GM21367 (cell line): ENCODE results near the gene ASPDH.

Source experiments
- ATAC-seq: cut with Tn5 transposase; IDR thresholded peaks from one replicate; pipeline ENCODE4 v1.9.1; 2021; ENCODE audit not compliant: unreplicated experiment

The ASPDH gene

DNA sequence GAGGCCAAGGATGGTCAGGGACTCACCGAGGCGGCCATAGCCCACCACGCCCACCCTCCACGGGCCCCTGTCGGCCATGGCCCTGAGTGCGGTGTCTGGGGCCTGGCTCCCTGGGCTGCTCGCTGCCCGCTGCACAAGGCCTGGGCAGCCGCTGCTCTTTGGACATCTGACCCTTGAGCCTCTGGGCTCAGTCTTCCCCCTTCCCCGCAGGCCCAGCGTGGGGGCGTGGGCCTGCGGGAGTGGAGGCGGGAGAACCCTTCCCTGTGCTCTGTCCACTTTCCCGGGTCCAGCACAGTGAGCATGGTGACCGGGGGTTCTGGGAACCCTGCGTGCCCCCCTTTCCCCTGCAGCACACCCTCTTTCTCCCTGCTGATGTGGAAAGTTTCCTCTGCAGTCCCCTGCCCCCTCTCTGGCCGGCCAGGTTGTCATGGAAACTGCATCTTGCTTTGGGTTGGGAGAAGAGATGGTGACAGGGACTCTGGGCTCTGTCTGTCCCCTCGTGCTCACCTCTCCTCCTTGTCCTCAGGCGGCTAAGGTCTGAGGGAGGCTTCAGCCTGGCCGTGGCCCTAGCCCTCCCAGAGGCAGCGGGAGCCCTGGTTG, at the start of gene ASPDH:
TSS of gene ASPDH (minus strand) at position 168 of the 600 bp plus-strand sequence. CDS start at position 78, 90 bp downstream.
- ATAC-seq, result no peak

DNA sequence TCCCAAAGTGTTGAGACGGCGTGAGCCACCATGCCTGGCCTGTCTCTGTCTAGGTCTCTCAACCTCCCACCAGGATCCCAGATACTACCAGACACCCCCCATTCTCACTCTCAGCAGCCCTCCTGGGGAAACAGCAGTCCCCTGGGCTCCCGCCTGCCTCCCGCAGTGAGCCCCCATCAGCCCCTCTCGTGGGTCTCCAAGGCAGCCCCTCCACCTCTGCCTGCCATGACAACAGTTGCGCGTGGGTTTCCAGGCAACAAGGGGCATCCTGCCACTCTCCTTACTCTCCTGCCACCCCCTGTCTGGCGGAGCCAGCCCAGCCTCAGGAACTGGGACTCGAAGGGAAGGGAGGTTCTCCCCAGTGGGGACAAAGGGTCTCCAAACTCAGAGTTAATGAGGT, 49.3 kb upstream of the ASPDH start:
- ATAC-seq, result no peak

DNA sequence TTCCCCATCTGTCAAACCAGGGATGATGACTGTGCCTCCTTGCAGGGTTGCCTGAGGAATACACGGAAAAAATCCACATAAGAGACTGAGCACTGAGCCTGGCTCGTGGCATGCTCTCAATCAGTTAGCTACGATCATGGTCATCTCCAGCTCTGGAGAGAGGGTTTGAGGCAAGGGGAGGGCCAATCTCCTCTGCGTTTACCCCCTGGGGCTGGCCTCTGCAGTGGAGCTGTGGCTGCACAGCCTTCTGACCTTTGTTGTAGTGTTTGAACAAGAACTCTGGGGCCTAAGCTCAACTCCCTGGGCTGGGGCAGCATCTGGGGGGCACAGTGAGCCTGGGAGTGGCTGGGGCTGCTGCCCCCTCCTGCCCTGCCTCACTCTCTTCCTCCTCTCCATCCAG, 48.6 kb upstream of the ASPDH start:
- no peak for ATAC-seq

DNA sequence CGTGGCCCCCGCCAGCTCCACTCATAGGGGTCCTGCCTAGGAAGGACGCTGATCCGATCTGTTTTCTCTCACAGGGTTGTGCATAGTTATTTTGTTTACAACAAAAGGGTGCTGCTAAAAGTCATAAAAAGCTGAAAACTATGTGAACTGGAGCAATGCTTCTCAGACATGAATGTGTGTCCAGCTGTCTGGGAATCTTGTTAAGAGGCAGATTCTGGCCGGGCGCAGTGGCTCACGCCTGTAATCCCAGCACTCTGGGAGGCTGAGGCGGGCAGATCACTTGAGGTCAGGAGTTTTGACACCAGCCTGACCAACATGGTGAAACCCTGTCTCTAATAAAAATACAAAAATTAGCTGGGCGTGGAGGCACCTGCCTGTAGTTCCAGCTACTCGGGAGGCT, 45.9 kb upstream of the ASPDH start:
- ATAC-seq, result no peak

DNA sequence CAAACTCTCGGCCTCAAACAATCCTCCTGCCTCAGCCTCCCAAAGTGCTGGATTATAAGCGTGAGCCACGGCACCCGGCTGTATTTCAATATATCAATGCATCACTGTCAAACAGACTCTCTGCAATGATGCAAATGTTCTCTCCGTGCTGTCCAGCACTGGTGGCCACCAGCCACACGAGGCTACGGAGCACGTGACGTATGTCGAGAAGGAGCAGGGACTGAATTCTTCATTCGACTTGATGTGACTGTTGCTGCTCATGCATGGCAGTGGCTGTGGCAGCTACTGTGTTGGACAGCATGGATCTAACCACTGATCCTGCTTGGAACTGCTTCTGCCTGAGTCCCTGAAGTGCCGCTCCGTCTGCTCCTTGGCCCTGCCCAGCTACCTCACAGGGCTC, 44.7 kb upstream of the ASPDH start:
- no peak for ATAC-seq

DNA sequence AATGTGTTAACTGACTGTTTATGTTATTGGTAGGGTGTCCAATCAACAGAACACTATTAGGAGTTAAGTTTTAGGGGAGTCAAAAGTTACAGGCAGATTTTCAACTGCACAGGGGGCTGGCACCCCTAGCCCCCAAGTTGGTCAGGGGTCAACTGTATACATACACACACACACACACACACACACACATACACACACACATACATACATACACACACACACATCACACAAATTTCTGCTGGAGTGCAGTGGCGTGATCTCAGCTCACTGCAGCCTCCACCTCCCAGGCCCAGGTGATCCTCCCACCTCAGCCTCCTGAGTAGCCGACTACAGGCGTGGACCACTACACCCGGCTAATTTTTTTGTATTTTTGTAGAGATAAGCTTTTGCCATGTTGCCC, 44.3 kb upstream of the ASPDH start:
- no peak for ATAC-seq

DNA sequence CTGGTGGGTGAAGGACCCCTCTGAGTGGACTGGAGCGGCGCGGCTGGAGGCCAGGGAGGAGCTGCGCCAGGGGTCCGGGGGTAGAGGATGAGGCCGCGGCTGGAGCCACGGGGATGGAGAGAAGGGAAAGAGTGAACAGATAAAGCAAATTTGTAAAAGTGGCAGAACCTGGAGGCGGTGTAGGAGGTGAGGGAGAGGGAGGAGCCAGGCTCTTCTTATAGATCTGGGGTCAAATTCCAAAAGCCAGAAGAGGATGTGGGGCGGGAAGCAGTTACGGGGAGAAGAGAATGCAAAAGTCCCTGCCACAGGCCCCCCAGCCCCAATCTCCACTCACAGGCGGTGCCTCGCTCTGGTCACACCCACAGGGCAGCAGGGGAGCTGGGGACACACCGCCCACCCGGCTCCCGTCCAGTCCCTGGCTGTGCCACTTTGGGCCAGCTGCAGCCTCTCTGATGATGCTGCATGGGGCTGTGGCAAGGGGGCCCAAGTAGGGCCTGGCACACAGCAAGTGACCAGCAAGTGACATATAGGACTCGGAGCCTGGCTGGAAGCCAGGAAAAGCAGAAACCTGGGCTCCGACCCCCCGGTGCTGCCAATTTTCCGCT, 43.4 kb upstream of the ASPDH start:
- ATAC-seq, result no peak

DNA sequence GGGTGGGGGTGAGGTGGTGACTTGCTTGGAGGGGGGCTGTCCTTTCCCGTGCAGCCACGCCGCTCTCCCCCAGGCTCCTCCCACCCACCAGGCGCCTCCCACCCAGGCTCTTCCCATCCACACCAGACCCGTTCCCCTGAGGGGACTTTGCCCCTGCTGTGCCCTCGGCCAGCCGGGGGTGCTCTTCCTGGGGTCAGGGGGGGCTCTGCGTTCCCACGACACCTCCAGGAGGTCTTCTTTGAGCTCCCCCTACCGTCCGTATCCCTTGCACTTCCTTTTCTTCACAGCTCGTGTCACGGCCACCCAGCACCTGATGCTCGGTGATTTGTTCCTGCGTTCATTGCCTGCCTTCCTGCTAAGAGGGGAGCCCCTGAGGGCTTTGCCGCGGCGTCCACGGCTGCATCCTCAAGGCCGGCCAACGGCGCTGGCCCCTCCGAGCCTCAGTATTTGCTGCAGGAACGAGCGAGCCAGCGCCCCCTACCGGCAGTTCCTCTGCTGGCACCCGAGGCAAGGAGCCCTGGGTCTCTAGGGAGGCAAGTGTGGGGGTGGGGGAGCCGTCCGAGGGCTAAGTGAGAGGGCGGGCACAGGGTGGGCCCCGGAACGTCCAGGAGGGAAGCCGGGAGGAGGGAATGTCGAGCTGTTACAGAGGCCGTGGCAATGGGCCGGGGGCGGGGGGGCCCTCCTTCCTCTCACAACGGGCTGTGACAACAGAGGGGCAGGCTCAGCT, 42.7 kb upstream of the ASPDH start:
- no peak for ATAC-seq

DNA sequence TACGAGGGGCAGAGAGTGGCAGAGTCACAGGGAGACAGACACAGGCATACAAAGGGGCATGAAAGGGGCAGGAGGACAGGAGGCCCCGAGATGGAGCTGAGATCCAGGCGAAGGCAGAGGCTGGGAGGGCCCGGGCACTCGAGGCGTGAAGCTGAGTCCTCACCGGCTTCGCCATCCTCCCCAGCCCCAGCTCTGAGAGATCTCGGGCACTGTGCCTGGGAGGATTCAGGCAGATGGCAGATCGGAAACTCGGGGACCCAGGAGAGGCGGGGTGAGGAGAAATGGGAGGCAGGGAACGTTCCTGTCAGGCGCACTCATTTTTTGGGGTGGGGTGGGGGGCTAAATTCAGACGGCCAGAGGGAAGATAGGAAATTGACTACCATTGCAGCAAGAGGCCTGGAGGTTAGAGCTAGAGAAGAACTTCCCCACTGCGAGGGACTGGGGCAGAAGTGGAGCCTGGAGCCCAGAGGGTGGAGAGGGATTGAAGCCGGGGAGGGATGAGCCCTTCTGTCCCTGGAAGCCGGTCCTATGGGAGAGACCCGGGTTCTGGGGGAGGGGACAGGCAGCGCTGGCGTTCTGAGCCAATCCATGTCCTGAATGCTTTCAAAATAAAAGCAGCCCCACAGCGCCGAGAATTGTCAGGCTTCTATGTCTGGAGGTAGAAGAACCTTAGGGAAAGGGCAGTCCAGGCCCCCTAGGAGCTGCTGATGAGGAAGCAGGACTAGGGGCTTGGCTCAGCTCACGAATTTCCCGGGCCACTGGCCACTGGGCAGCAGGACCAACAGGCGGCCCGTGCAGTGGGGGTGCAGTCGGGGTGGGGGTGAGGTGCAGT, 42.0 kb upstream of the ASPDH start:
- no peak for ATAC-seq

DNA sequence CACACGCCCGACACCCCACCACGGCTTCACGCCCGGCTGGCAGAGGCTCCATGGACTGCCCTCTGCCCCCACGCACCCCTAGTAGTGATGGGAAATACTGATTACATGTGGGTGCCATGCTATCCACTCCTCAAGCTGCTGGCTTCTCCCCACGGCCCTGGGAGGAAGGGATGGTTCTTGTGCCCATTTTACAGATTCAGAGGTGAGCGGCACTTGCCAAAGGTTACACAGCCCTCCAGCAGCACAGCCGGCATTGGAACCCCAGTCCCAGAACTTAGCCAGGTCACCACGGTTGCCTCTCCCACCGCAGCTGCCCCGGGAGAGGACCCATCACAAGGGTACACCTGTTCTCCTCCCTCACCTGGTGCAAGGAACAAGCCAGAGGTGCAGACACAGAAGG, 41.3 kb upstream of the ASPDH start:
- no peak for ATAC-seq

DNA sequence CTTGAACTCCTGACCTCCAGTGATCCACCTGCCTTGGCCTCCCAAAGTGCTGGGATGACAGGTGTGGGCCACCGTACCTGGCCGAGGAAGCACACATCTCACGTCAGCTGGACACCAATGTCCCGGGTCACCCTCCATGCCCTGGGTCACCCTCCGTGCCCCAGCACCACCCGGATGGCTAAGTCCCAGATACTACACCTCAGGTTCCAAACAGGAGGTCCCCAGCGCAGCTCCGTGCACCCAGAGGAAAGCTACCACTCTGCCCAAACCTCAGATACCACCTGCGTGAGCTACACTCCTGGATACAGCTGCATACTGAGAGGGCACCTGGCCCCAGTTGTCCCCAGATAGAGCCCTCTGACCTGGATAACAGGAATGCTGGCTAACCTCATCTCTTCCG, 40.5 kb upstream of the ASPDH start:
- ATAC-seq, result no peak

DNA sequence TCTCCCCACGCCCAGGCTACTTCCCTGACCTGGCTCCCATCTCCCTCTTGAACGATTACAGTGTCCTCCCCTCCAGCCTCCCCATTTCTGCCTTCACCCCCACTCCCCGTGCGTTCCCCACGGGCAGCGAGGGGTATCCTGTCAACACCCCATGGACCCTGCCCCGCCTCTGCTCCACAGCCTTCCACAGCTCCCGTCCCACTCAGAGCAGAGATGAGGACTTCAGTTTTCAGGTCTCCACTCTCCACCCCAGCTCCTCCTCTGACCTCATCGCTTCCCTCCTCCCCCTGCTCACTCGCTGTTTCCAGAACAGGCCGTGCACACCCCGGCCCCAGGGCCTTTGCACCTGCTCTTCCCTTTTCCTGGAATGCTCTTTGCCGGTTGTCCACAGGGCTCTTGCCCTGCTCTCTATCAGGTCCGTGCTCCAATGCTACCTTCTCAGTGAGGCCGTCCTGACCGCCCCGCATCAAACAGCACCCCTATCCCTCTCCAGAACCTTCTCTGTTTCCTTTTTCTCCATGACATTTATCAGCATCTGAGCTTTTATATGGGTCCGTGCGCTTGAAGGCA, 39.5 kb upstream of the ASPDH start:
- ATAC-seq, result no peak

DNA sequence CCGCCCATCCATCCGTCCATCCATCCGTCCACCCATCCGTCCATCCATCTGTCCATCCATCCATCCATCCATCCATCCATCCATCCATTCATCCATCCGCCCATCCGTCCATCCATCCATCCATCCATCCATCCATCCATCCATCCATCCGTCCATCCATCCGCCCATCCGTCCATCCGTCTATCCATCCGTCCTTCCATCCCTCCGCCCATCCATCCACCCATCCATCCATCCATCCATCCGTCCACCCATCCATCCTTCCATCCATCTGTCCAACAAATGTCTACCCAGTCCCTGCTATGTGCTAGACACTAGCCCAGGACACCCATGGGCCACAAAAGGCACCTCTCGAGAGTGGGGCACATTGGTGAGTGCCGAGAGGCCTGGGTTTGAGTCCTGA, 38.8 kb upstream of the ASPDH start:
- no peak for ATAC-seq

DNA sequence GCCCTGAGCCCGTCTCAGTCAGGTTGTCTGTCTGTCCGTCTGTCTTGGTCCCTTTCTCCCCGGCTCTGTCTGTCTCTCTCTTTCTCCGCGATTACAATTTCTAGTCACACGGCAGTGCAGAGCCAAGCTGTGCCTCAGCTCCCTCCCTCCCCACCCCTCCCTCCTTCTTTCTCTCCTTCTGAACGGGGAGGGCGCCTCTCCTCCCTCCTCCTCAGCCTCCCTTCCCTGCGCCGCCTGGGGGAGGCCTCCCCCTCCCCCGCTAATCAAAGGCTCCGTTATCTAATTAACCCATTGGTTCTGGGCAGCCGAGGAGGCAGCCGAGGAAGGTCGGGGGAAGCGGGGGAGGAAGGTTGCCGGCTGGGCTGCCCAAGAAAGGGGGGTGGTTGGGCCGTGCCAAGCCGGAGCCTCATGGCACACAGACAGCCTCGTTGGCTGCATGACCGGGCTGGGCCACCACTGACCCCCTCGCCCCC, 38.0 kb upstream of the ASPDH start:
- no peak for ATAC-seq

DNA sequence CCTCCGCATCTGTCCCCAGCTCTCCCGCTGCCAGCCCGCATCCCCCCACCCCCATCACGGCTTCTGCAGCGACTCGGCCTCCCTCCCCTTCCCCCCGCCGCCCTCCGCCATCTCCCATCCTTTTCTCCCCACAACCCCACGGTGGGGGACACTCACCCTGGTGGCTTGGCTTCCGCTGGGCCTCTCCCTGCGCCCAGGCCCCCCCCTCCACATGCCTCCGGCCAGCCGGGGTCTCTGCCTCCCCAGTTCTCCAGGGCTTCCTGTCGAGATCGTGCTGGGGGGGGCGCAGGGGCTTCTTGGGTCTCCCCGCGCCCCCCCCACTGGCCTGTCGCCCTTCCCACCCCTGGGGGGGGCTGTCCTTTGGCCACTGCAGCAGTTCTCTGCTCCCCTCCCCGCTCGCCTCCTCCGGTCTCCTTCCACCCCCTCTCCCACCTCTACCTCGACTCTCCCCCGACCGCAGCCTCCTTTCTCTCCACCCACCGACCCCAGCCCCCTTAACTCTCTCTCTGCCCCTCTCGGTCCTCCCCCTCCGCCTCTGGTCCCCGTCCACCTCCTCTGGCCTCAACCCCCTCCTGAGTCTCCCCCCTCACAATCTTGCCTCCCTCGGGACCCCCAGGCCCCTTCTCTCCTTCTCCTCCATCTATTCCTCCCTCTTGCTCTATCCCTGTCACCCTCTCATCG, 37.5 kb upstream of the ASPDH start:
- no peak for ATAC-seq

DNA sequence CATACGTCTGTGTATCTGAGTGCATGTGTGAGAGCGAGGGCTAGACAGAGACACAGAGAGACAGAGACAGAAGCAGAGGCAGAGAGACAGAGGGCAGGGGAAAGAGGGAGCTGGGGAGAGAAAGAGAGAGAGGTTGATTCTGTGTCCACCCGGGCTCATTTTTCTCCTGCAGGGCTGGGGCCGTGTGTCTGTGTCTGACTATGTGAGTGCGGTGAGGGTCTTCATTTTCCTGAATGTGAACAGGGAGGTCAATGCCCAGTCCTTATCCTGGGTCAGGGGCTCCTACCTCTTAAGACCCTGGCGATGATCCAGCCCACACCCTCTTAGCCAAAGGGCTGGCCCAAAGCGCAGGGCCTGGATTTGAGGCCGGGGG, 36.9 kb upstream of the ASPDH start:
- no peak for ATAC-seq

DNA sequence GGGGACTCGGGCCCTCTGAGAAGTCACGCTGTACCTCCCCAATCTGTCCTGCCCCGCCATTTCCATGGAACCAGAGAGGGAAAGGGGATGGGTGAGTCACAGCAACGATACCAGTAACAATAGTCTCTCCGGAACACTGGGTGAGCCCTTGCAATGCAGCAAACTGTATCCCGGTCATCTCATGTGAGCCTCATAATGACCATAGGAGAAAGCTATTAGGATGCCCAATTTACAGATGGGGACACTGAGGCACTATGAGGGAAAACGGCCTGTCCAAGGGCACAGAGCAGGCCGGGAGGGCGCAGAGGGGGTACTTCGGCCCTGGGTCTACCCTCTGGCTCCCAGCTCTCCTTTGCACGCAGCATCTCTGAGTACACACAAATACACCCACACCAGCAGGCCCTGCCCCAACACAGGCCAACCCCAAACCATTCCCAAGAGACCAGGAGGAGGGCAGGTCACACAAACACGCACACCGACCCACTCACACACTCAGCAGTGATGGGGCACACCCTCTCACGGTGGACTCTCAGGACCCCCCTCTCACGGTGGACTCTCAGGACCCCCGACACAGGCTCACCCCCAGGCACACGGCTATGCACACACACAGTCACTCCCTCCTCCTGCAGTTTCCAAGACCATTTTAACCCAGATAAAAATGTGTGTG, 36.3 kb upstream of the ASPDH start:
- ATAC-seq, result no peak

DNA sequence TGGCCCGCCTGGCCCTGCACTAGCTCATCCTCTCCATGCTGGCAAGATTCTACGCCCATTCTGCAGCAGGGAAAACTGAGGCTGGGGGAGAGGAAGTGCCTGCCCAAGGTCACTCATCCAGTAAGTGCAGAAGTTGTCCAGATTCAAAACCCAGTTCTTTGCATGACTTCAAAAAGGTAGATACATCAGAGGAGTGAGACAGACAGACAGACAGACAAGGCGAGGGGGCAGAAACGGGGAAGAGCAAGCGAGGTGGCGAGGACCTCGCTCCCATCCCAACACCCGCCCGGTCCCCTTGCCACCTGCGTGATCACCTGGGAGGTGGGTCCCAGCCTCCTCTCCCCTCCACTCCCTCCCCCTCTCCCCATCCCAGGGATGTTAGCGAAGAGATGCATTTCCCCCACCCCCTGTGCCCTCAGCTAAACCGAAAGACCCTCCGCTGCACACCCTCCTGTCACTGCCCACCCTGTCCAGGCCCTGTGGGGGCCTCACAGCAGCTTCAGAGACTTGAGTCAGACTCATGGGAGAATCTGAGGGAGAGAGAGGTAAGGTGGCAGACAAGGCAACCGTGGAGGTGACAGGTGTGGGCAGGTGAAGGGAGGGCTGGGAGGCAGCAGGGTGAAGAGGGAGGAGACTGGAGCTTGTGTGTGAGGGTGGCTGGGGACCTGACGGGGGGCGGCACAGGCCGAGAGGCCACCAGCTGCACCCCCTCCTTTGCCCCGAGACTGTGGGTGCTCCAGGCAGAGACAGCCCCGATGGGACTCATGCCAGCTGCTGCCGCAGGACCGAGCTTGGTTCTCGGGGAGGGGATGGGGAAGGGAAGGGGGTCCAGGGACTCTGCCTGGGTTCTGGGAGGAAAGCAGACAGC, 35.6 kb upstream of the ASPDH start:
- ATAC-seq, result no peak
